ENCODE results near the gene EML5. TPM values are rescaled to one million over a fixed set of nuclear protein-coding genes. Genes with fewer than 3 reads are reported as not detected.
A peak's percentile ranks its signal among the peaks of the same experiment; 100 is the strongest.

EML5 gene
- total RNA-seq, 6 experiments from 2014 or later: 8.7 to 15.7 (median 14.7) TPM

DNA sequence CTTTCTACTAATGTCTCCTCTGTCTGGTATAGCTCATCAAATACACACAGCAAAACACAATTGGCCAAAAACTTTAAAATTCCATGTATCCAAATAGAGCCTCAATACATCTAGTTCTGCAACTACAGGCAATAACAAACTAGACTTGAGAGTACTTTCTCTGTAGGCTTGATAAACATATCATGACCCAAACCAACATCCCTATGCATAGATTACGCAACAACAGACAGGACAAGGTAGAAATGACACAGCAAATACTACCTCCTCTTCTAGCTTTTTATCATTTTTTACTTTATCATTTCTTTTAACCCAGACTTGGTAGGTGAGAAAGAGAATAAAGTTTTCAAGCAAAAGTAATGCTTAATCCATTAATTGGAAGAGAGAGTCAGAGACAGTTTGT lies 41.8 kb downstream of the EML5 start:
- Mint-ChIP-seq H3K36me3 (ENCODE audit: low read depth) (peaks cover 26% of the 10 kb centered on the region), H3K27me3 (ENCODE audit: insufficient read depth) (peaks cover 2% of the 10 kb centered on the region; the same call in 1 of the 2 replicates), H3K9me3 (no peaks in the 10 kb centered on the region), H3K27ac (no peak overlapping the region), H3K4me3 (no peak overlapping the region), H3K4me1 (ENCODE audit: low read depth) (peaks cover 59% of the 10 kb centered on the region)
- no peak for TF ChIP-seq CTCF (IDR thresholded peaks at IDR 0.05)
- no peak for DNase-seq

- Mint-ChIP-seq H3K27me3 (ENCODE audit: insufficient read depth) (peaks cover 2% of the 10 kb centered on the region; the same call in 1 of the 2 replicates), H3K4me3 (no peak overlapping the region), H3K27ac (no peak overlapping the region), H3K9me3 (no peaks in the 10 kb centered on the region), H3K4me1 (ENCODE audit: low read depth) (peaks cover 56% of the 10 kb centered on the region), H3K36me3 (ENCODE audit: low read depth) (peaks cover 27% of the 10 kb centered on the region)
- no peak; the same call in 1 of the 2 replicates for TF ChIP-seq CTCF (IDR thresholded peaks at IDR 0.05)
- no peak for DNase-seq
Measured at GRCh38 chr14:88750413-88750812, 42.3 kb downstream of the EML5 start.

- no peak overlapping the region for H3K4me3 Mint-ChIP-seq
- peaks cover 2% of the 10 kb centered on the region; the same call in 1 of the 2 replicates for H3K27me3 Mint-ChIP-seq (ENCODE audit: insufficient read depth)
- H3K36me3 Mint-ChIP-seq (ENCODE audit: low read depth): peaks cover 27% of the 10 kb centered on the region
- H3K9me3 Mint-ChIP-seq: no peaks in the 10 kb centered on the region
- no peak for DNase-seq
- H3K27ac Mint-ChIP-seq: peak overlapping the region; percentile 52; the same call in 1 of the 2 replicates
- H3K4me1 Mint-ChIP-seq (ENCODE audit: low read depth): peaks cover 52% of the 10 kb centered on the region
- TF ChIP-seq CTCF (IDR thresholded peaks at IDR 0.05): no peak
Measured at GRCh38 chr14:88749139-88749538, 43.6 kb downstream of the EML5 start.

- H3K27ac Mint-ChIP-seq: no peak overlapping the region
- H3K9me3 Mint-ChIP-seq: no peaks in the 10 kb centered on the region
- peaks cover 27% of the 10 kb centered on the region for H3K36me3 Mint-ChIP-seq (ENCODE audit: low read depth)
- no peak for TF ChIP-seq CTCF (IDR thresholded peaks at IDR 0.05)
- DNase-seq: no peak
- peaks cover 52% of the 10 kb centered on the region for H3K4me1 Mint-ChIP-seq (ENCODE audit: low read depth)
- H3K4me3 Mint-ChIP-seq: no peak overlapping the region
- H3K27me3 Mint-ChIP-seq (ENCODE audit: insufficient read depth): peaks cover 2% of the 10 kb centered on the region; the same call in 1 of the 2 replicates
Measured at GRCh38 chr14:88748288-88748687, 44.5 kb downstream of the EML5 start.

GRCh38 chr14:88746052-88746451 lies 46.7 kb downstream of the EML5 start:
- peaks cover 2% of the 10 kb centered on the region; the same call in 1 of the 2 replicates for H3K27me3 Mint-ChIP-seq (ENCODE audit: insufficient read depth)
- peaks cover 47% of the 10 kb centered on the region for H3K4me1 Mint-ChIP-seq (ENCODE audit: low read depth)
- peak overlapping the region; percentile 3; the same call in 1 of the 2 replicates for H3K4me3 Mint-ChIP-seq
- peak overlapping the region; percentile 26; the same call in 1 of the 2 replicates for H3K27ac Mint-ChIP-seq
- H3K9me3 Mint-ChIP-seq: no peaks in the 10 kb centered on the region
- H3K36me3 Mint-ChIP-seq (ENCODE audit: low read depth): peaks cover 17% of the 10 kb centered on the region; the same call in 1 of the 2 replicates
- no peak for TF ChIP-seq CTCF (IDR thresholded peaks at IDR 0.05)
- DNase-seq: no peak

Measured in HFFc6 (cell line).